ENCODE results near the gene ATP9A.
"Not testable (repeated sequence)": the region's sequence is repeated elsewhere in the genome, so short reads cannot be mapped to it uniquely, and the experiment has no call there.

ATP9A gene

DNA sequence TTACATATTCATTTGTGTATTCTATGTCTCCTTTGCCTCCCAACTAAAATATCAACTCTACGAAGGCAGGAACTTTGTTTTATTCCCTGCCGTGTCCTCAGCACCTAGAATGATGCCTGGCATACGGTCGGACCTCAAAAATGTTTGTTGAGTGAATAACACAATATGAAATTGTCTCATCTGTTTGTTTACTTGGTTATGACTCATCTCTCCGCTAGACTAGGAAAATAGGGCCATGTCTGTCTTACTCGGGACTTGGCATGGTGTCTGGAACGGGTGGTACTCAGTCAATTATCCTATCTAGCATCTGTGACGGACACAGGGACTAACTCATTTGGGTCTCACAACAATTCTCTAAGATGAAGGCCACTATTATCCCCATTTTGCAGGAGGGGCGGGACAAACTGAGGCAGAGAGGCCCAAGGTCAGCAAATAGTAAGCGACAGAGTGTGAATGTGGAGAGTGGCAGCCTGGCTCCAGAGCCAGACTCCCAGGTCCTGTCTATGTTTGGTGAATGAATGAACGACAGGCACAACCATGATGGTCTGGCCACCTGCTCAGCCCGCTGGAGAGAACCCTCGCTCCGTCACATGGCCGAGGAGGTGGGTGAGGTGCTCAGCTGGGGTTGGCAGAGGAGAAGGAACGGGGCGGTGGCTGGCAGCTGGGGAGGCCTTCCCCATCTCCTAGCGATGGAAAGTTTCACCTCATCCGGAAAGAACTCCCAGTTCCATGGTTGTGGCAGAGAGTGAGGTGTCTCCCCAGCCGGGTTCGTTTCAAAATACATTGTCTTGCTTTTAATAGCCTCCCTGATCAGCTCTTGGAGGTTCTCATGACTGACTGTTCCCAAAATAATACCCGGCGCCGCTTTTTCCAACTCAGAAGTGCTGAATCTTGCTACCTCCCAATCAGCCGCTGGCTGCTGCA, 198.1 kb downstream of the ATP9A start:
- FAIRE-seq, result no peak

DNA sequence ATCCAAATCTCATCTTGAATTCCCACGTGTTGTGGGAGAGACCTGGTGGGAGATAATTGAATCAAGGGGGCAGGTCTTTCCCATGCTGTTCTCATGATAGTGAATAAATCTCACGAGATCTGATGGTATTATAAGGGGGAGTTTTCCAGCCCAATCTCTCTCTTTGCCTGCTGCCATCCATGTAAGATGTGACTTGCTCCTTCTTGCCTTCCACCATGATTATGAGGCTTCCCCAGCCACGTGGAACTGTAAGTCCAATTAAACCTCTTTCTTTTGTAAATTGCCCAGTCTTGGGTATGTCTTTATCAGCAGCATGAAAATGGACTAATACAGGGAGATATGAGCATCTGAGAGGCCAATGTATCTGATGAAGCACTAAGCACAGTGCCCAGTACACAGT, 199.7 kb downstream of the ATP9A start:
- not testable (repeated sequence) for FAIRE-seq

DNA sequence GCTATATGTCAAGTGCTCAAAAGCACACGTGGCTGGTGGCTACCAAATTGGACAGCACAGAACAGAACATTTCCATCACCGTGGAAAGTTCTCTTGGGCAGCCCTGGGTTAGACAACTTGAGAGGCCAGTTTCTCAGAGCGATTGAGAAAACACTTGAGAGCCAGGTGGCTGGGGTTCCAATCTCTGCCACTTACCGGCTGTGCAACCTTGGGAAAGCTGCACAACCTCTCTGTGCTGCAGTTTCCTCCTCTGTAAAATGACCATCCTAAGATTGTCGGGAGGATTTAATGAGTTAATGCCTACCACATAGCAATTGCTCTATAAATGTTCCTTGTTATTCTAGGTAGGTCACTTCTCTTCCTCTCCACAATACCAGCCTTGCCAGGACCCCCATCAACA, 200.6 kb downstream of the ATP9A start:
- no peak for FAIRE-seq

DNA sequence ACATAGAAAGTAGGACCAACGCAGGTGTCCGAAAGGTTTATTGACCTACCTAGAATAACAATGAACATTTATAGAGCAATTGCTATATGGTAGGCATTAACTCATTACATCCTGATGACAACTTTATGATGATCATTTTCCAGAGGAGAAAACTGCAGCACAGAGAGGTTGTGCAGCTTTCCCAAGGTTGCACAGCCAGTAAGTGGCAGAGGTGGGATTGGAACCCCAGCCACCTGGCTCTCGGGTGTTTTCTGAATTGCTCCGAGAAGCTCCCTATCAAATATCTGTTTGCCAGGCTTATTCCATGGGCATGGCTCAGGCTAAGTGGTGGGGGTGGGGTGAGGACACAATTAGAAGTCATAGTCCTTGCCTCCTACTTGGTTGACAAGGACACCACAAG, 201.6 kb downstream of the ATP9A start:
- FAIRE-seq, result no peak

DNA sequence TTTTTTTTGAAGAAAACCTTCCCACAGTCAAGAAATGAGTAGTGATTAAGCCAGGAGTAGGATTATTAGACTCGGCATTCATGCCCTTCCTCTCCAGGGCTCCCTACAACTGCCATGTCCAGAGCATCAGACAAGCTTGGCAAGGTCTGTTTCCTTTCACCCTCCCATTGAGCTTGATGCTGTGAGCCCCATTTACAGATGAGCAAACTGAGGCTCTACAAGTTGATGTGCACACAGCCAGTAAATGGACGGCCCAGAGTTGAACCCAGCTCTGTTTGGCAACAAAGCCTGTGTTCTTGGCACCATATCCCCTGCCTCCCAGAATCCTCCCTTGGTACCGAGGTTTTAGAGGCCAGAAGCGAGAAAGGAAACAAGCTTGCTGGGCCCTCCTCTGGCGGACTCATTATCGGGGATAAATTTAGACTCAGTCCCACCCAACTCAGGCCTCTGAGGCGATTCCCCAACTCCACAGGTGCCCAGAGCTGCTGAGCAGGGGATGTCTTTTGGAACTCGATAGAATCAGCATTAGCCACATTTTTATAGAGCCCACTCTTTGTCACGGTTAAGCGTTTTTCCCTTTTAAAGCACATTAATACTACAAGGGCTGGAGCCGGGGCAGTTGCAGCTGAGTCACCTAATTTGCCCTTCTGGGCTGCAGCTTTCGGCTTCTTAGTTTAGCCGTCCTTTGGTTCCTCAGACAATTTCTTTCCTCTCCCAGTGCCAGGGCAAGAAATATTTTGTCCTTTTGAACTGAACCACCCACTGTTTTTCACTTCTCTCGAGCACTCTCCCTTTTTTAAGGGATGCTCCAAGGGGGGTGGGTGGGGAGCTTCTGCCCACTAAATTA, 202.7 kb downstream of the ATP9A start:
- no peak for FAIRE-seq

DNA sequence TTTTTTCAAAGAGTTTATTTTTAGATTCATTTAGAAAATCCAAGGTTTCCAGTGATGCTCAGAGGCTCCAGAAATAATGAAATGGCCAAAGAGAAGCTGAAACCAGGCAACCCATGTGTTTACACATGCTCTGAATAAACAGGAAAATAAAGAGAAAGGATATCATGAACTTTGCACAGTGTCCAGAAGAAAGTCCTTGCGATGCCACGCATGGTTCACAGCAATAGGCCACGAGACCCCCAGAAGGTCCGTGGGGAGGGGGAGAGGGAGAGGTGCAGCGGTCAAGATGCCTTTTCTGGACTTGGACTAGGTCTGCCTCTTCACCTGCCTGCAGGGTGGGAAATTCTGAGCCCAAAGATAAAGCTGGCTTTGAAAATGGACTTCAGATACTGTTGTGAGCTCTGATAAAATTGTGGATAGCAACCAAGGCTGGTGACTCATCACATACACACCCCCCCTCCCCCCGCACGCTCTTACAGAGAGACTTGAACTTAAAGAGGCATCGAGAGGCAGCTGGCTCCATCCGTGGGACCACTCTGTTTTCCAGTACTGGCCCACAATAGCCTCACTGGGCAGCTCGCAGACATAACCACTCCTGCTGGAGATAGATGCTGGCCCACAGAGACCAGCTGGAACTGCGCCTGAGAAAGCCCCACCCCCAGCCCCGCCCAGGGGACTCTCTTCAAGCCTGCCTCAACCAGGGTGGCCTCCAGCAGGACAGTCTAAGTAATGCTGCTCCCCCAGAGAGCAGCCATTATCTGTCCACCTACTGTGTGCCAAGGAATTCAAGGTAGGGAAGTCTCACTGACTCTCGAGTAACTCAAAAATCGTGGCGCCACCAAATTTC, 204.5 kb downstream of the ATP9A start:
- FAIRE-seq, result no peak

DNA sequence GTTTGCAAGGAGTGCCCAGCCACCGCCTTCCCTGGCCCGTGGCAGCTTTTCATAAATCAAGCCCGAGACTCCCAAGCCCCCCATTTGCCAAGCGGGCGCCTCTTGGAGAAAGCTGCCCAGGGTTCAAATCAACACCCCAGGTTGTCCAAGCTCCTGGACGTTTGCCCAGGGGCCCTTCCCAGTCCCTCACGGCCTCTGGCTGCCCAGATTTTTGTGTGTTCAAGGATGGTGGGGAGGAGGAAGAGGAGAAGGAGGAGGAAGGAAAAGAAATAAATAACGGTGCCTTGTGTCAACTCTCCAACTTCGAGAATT, 205.1 kb downstream of the ATP9A start:
- FAIRE-seq, result no peak

DNA sequence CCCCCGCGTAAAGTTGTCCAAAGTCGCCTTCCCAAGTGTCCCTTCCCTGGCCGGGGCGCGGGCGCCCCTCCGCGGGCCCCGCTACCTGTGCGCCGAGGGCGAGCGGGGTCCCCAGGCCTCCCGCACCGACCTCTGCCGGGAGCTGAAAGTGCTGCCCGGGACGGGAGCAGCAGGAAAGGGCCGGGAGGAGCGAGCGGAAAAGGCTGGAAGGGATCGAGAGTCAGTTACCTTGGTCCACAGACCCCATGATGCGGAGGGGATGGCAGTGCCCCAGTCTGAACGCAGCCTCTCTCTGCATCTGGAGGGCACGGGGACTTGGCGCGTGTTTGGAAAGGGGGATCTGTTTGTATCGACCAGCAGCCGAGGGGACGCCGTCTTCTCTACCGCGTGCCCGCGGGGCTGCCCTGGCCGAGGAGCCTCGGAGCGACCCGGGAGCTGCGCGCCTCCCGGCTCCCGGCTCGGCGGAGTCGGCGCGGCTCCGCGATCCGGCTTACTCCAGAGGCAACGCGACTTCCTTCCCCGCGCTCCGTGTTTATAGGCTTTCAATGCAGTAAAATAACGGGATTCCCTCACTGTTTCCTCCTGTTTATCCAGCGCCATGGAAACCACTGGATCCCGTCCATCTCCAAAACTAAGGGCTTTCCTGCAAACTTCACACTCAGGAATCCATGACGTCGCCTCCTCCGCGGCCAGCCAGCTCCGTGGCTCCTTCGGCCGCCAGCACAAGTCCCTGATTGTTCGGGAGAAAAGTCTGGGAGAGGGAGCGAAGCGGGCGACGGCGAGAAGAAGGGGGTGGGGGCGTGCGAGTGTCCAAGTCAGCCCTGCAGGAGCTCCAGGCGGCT, 205.6 kb downstream of the ATP9A start:
- FAIRE-seq, result no peak

DNA sequence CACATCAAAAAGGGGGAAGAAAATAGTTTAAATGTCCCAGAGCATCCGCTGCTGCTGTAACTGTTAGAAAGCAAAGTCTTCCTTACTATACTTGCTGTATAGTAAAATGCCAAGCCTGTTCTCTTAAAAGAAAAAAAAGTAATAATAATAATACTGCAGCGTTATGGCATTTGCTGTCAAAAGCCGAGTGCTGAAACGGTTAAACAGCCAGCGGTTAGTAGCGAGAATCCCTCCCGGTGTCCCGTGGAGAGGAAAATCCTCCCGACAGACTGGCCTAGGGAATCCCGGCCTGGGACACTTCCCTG, 206.2 kb downstream of the ATP9A start:
- no peak for FAIRE-seq

DNA sequence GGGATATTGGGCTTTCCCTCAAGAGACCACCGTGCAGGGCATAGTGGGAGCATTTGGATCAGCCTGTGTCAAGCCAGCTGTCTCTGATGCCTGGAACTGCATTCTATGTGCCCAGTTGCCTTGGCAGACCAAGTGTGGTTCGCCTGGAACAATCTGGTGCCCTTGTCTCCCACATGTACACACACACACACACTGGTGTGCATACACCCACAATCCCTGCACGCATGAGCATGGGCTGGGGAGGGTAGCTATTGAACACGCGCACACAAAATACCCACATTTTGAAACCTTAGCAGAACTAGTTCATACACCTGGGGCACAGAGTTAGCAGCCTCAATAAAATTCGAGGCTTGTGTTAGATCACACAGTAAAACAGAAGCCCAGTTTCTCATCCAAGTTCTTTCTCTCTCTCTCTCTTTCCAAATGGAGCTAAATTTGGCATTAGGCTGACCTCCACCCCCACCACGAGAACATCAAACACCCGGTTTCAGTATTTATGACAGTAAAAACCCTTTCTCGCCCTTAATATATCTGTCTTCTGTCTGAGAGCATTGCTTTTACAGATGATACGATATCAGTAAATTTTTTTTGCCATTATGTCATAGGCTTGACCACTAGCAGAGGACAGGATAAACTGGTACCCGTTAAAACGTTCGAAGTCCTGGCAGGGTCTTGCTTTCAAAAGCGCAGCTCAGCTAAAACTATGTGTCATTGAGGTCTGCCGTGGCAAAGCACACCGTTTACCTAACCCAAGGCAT, 207.5 kb downstream of the ATP9A start:
- no peak for FAIRE-seq

DNA sequence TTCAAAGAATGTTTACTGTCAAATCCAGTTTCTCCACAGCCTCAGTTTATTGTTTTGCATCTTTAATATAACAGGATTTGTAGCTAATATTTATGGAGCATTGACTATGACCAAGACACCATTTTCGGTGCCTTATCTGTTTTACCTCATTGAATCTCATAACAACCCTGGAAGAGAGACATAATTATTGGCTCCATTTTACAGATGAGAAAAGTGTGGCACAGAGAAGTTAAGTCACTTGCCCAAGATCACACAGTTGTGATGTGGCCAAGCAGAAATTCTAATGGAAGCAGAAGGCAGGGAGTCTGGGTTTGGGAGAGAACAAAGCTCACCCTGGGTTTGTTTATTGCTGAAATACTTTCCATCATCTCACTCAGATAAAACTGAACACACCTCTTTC, 208.1 kb downstream of the ATP9A start:
- no peak for FAIRE-seq

DNA sequence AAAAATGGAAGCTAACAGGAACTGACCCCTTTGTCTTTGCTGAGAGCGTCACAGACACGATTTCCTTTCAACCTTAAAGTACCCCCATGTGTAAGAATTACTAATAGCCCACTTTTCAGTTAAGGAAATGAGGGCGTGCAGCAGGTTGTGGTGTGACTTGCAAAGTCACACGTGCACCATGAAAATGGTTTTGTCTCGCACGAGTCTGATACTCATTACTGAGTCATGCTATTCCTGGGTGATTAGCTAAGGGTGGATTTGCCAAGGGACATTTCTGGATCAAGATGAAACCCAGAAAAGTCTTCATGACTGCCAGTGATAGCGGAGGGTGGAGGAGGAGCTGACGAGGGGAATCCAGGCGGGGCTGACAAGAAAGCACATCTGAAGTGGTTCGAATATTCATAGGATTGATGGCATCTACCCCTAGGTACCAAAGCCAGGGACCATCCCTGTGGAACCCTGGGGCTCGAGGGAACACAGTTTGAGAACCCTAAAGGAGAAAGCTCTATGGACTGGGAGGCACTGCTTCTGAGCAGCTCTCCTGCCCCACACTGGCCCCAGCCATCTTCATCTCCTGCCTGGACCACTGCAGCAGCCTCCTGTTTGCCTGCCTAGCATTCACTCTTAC, 213.5 kb downstream of the ATP9A start:
- no peak for FAIRE-seq

DNA sequence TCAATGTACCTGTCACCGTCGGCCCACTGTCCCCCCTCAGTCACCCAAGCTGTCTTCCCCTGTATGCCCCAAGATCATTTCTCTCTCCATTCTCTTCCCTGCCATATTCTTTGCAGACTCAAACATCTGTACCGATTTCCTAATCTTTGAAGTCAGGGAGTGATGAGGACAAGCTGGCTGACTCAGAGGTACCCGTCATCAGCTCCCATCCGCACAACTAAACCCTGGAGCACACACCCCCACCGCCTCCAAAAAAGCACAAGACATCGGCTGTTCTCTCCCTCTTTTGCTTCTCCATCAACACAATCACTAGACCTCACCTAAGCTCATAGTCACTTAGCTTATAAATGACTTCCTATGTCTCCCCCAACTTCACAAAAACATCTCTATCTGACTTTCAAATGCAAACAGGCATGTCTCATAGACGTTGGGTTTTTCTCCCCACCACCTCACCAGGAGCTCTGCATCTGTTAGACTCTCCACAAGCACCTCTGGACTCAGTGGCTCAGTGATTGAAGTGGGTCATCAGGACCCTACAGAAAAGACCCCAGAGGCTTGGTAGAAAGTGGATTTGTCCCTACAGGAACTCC, 214.2 kb downstream of the ATP9A start:
- no peak for FAIRE-seq

DNA sequence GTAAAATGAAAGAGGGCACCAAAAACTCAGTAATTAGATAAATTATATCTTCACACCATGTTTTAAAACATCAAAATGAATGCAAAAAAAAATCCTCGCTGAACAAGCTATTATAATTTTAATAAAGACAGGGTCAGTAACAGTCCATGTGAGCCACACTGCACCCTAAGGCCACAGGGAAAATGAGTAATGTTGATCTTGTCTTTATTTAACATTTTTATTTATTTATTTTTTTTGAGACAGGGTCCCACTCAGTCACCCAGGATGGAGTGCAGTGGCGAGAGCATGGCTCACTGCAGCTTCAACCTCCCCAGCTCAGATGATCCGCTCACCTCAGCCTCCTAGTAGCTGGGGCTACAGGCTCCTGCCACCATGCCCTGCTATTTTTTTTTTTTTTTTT, 217.0 kb downstream of the ATP9A start:
- no peak for FAIRE-seq

DNA sequence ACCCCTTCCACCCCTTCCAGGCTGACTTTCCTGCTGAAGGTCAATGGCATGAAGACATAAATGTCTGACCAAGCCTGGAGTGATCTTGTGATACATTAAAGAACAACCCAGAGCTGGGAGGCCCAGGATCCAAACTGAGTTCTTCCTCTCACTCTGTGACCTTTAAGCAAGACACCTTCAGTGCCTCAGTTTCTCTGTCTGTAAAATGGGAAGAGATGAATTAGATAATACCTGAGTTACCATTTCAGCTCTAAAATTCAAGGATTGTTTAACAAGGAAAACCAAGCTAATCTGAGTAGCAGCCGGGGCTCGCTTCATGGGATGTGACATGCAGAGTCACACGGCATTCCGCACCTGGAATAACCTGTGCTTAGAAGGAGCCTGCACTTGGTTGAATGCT, 218.7 kb downstream of the ATP9A start:
- FAIRE-seq, result no peak

DNA sequence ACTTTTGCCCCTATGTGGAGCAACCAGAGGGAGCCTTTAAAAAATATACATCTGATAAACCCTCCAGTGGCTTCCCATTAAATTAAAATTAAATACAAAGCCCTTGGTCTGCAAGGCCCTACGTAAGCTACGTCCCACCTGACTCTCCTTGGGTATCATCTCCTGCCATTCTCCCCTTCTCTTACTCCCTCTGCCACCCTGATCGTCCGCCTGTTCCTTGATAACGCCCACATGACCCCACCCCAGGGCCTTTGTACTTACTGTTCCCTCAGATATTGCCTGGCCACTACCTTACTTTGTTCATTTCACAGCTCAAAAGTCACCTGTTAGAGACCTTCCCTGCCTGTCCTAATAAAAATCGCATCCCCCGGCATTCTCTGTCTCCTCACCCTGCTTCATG, 220.2 kb downstream of the ATP9A start:
- FAIRE-seq, result no peak
